Upper lobe of right lung (tissue), 1 donor: ENCODE measurements around the gene GSTA1. TPM values are rescaled to one million over a fixed set of nuclear protein-coding genes. Genes with fewer than 3 reads are reported as not detected.
A peak's percentile ranks its signal among the peaks of the same experiment; 100 is the strongest.
"Not testable (repeated sequence)": the region's sequence is repeated elsewhere in the genome, so short reads cannot be mapped to it uniquely, and the experiment has no call there.

ENCODE experiments used
- ATAC-seq: fragments of 200-7000 bp; cut with Tn5 transposase; one replicate; pipeline ENCODE4 v1.9.1; 2020; ENCODE audit warnings: mild to moderate bottlenecking, moderate library complexity
- DNase-seq: peaks from one replicate; pipeline ENCODE4 v3.0.0-alpha.2; 2020
- H3K27ac ChIP-seq: fragments of 200-600 bp; one replicate; pipeline ENCODE4 v1.8.0; 2022
- H3K27me3 ChIP-seq: fragments of 200-600 bp; one replicate; pipeline ENCODE4 v1.8.0; 2022; ENCODE audit warnings: mild to moderate bottlenecking
- H3K36me3 ChIP-seq: fragments of 200-600 bp; one replicate; pipeline ENCODE4 v1.8.0; 2022
- H3K4me1 ChIP-seq: fragments of 200-600 bp; one replicate; pipeline ENCODE4 v1.8.0; 2022
- H3K4me3 ChIP-seq: fragments of 200-600 bp; one replicate; pipeline ENCODE4 v1.8.0; 2022; ENCODE audit warnings: mild to moderate bottlenecking
- H3K9me3 ChIP-seq: fragments of 200-600 bp; one replicate; pipeline ENCODE4 v1.8.0; 2022
- intact Hi-C: fragments of 100-400 bp; cut with DNase I; formaldehyde crosslinking; loops from one replicate; pipeline ENCODE4 v1.11.0; 2022
- total RNA-seq: library from RNA; stranded (reverse); fragmentation: NEBNext Ultra II Directional; extraction: Animal tissue kit (Norgen Biotek cat#: 25700); gene quantifications from one replicate; pipeline ENCODE4 v1.2.1, GENCODE V29; 2021
- TF ChIP-seq, protein P1 (sequence below): fragments of 200-600 bp; IDR thresholded peaks from one replicate; pipeline ENCODE4 v1.8.0; 2022; ENCODE audit warnings: antibody characterized with exemption
- donor health status: DM: no; HTN: yes; CAD: no; lungs with severe emphysema.

GSTA1 gene
- total RNA-seq, 1 donor from 2014 or later = 1.9 TPM

DNA sequence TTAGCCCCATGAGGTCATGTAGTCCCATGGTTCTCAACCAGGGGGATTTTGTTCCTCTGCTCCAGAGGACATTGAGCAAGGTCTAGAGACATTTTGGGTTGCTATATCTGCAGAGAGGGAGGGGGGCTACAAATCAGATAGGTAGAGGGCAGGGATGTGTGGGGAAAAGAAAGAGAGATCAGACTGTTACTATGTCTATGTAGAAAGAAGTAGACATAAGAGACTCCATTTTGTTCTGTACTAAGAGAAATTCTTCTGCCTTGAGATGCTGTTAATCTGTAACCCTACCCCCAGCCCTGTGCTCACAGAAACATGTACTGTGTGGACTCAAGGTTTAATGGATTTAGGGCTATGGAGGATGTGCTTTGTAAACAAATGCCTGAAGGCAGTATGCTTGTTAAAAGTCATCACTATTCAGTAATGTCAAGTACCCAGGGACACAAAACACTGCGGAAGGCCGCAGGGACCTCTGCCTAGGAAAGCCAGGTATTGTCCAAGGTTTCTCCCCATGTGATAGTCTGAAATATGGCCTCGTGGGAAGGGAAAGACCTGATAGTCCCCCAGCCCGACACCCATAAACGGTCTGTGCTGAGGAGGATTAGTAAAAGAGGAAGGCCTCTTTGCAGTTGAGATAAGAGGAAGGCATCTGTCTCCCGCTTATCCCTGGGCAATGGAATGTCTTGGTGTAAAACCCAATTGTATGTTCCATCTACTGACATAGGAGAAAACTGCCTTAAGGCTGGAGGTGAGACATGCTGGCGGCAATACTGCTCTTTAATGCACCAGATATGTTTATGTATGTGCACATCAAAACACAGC, 41.7 kb downstream of the GSTA1 start:
- H3K27ac ChIP-seq, DNase-seq, ATAC-seq, H3K4me1 ChIP-seq, H3K4me3 ChIP-seq, H3K27me3 ChIP-seq, H3K36me3 ChIP-seq, H3K9me3 ChIP-seq, intact Hi-C loops: not testable (repeated sequence)

DNA sequence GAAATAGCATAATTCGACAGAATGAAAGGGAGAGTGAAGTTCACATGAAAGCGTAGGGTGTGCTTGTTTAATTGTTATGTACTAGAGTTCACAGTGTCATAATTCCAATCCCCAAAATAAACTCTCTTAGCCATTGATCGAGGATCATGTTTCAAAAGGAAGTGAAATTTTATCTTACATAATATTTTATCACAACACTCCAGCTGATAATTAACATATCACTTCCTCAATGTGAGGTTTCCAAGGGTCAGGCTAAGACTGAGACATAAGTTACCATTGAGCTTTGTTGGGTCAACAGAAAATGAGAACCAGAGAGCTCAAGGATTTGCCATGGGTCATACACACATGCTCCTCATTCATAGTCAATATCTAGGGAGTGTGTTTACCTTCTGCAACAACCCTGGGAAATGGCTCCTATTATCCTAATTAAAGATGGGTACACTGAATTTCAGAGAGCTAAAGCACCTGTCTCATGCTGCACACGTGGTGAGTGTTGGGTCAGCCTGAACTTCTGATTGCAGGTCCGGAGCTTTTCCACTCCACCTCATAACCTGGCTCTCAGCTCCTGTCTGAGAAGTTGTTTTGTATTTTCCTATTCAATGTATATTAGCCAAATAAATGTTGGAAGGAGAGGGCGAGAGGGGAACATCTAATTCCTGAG, 43.4 kb downstream of the GSTA1 start:
- Histone ChIP-seq H3K27me3 (no peaks in the 10 kb centered on the region), H3K4me1 (no peaks in the 10 kb centered on the region), H3K27ac (no peak overlapping the region), H3K36me3 (no peaks in the 10 kb centered on the region), H3K4me3 (no peak overlapping the region), H3K9me3 (no peaks in the 10 kb centered on the region)
- TF ChIP-seq, protein P1, sequence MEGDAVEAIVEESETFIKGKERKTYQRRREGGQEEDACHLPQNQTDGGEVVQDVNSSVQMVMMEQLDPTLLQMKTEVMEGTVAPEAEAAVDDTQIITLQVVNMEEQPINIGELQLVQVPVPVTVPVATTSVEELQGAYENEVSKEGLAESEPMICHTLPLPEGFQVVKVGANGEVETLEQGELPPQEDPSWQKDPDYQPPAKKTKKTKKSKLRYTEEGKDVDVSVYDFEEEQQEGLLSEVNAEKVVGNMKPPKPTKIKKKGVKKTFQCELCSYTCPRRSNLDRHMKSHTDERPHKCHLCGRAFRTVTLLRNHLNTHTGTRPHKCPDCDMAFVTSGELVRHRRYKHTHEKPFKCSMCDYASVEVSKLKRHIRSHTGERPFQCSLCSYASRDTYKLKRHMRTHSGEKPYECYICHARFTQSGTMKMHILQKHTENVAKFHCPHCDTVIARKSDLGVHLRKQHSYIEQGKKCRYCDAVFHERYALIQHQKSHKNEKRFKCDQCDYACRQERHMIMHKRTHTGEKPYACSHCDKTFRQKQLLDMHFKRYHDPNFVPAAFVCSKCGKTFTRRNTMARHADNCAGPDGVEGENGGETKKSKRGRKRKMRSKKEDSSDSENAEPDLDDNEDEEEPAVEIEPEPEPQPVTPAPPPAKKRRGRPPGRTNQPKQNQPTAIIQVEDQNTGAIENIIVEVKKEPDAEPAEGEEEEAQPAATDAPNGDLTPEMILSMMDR = no peak
- DNase-seq (no peak), ATAC-seq (peak; percentile 54)
- intact Hi-C loops = no loop called here

DNA sequence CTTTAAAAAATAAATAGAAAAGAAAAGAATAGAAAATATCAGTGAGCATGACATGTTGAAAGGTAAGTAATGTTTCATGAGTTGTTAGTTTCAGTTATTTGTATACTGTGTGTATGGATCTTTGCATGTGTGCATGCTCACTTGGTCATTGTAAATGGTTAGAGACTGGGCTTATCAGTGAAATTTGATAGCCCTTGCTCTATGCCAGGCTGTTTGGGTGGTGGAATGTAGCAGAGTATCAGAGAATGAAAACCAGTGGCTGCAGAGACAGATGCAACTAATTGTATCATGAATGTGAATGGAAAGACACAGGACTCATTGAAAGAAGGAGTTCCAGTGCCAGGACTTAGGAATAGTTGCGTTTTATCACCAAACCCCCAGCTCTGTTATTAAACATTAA, 44.5 kb downstream of the GSTA1 start:
- no peaks in the 10 kb centered on the region for H3K9me3 ChIP-seq
- H3K36me3 ChIP-seq = no peaks in the 10 kb centered on the region
- H3K4me3 ChIP-seq = no peak overlapping the region
- ATAC-seq (no peak), DNase-seq (no peak)
- no peaks in the 10 kb centered on the region for H3K4me1 ChIP-seq
- no peak overlapping the region for H3K27ac ChIP-seq
- intact Hi-C loops = no loop called here
- TF ChIP-seq, protein P1 = no peak
- no peaks in the 10 kb centered on the region for H3K27me3 ChIP-seq

DNA sequence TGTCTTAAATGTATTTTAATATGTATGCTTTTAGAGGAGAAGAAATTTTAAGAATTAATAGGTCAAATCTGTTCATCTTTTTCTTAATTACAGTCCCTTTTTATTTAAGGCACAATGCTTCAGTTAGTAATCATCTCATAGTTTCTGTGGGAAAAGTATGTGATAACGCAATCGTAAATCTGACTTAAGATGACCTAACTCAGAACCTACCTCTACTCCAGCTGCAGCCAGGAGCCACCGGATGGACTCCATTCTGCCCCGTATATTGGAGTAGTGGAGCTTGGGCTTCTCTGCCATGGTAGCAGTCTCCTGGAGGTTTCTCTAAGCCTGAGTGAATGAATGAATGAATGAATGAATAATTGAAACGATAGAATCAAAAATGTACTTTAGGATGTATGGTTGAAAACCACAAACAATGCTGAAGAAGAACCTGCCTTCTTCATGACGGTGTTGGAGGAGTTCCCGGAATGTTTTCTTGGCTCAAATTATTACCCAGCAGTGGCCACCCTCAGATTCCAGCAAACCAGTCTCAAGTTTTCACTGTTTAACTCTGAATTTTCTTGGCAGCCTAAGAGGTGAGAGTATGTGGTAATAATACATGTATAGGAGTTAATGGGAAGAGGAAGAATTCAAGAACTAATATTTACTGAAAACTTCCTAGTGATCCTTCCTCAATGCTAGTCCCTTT, 45.8 kb downstream of the GSTA1 start:
- H3K9me3 ChIP-seq, intact Hi-C loops: not testable (repeated sequence)

DNA sequence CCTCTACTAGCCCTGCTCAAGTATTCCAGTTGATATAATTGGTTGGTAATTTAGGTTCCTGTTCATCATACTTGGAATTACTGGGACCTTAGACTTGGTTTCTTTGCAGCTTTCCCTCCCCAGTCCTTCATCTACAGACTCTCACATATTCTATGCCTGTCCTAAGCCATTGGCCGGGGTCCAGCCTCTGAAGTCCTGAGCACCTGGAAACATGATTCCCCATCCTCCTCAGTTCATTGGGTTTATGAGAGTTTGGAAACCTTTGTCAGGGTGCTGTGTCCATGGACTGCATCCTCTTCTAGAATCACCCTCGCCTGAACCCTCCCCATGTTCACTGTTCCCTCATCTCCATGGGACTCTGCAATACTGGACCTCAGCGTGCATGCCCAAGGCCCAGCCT, 49.2 kb downstream of the GSTA1 start:
- TF ChIP-seq, protein P1 = no peak
- Histone ChIP-seq H3K9me3 (no peaks in the 10 kb centered on the region), H3K27me3 (no peaks in the 10 kb centered on the region), H3K4me3 (no peak overlapping the region), H3K4me1 (no peaks in the 10 kb centered on the region), H3K27ac (no peak overlapping the region), H3K36me3 (no peaks in the 10 kb centered on the region)
- no peak for DNase-seq
- no peak for ATAC-seq
- intact Hi-C loops = no loop called here

More for the DNA sequence above, 45.8 kb downstream of the GSTA1 start:
- not testable (repeated sequence) for H3K27me3 ChIP-seq, H3K4me1 ChIP-seq, H3K36me3 ChIP-seq, H3K27ac ChIP-seq, DNase-seq, ATAC-seq, H3K4me3 ChIP-seq

DNA sequence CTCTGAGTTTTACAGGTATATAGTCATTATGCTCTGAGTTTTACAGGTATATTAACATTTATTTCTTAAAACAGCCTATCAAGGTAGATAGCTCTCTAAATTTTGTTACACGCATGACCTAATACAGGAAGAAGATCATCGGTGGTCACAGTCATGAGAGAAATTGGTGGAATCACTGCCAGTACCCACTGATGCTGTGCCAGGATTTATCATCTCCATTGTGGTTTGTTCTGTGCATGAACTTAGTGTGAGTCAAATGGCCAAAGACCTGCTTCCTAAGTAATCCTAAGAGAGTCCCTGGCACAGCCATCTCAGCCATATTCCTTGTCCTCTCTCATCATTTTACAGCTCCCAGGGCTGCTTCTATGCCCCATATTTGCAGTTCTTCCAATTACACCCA, 50.5 kb downstream of the GSTA1 start:
- H3K4me1 ChIP-seq, H3K27ac ChIP-seq, H3K9me3 ChIP-seq, H3K27me3 ChIP-seq, H3K36me3 ChIP-seq, ATAC-seq, intact Hi-C loops, H3K4me3 ChIP-seq, DNase-seq: not testable (repeated sequence)

DNA sequence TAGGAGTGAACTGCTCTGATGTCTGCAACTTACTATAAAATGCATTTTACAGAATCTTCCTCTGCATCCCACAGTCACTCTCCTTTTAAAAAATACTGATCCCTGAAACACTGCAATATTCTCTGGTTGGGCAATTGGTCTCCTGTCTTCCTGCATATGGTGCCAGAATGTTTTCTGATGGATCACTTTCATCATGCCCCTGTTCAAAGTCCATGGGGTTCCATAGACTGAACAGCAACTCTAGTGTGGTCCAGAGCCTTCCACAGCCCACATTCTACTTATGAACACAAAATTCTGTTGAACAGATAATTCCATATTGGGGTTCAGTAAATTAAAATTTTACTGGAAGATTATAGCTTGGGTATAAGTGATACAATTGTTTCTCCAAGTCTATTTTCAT, 51.3 kb downstream of the GSTA1 start:
- ATAC-seq (no peak), DNase-seq (no peak)
- TF ChIP-seq, protein P1 = no peak
- H3K9me3 ChIP-seq = no peaks in the 10 kb centered on the region
- intact Hi-C loops = no loop called here
- H3K4me1 ChIP-seq = no peaks in the 10 kb centered on the region
- no peak overlapping the region for H3K27ac ChIP-seq
- H3K4me3 ChIP-seq = no peak overlapping the region
- H3K36me3 ChIP-seq = no peaks in the 10 kb centered on the region
- H3K27me3 ChIP-seq = no peaks in the 10 kb centered on the region
